Stimulated activated CD8-positive, alpha-beta memory T cell treated with anti-CD3 and anti-CD28 coated beads, Interleukin-12 subunit alpha, Interleukin-12 subunit beta, amount 100 ng/mL, for 24 hours (primary cell): ENCODE data around the gene KCTD21.

Source experiments
- DNase-seq: peaks from one replicate; pipeline ENCODE4 v3.0.0-alpha.2; 2020; ENCODE audit errors: extremely low read depth

Gene KCTD21

DNA sequence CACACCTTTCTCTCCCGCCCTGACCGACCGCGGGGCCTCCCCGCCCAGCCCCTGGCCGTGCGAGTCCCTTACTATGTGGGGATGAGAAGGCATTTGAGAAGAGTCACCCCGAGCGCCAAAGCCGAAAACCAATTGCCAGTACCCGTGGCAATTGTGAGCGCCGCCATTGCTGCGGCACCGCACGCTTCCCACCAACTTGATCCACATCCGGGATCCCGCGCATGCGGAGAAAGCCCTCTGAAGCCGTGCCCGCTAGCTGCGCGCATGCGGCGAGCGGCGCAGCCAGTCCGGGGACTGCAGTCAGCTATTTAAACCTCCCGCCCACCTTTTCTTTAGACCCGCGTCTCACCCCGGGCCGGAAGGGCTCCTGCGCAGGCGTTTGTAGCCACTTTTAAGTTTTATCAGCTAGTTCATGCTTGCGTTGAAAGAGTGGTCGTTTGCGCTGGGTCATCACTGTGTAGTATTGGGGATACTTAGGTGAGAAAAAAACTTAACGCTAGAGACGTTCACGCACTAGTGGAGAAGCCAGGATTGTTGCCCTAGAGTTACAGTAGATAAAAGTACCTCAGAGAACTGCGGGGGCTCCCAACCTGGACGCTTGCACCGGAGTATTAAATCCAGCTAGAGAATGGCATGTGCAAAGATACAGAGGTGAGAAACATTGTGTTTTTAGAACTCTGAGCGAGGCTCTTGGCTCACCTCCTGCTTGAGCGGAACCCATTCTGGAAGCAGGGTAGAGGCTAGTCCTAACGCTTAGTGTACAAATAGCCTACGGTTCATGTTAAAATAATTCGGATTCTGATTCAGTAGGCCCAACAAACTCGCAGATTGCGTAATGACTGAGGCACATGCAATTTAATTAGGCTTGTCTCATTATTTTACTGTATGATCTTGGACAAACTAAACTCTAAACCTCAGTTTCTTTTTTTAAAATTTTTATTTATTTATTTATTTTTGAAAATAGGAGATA, 48.7 kb downstream of the KCTD21 start, which contains the start of gene ALG8:
Gene ALG8 (minus strand): TSS at position 205 of the 970 bp plus-strand sequence. CDS start 38 bp downstream, at position 167.
- DNase-seq = peak; percentile 95

DNA sequence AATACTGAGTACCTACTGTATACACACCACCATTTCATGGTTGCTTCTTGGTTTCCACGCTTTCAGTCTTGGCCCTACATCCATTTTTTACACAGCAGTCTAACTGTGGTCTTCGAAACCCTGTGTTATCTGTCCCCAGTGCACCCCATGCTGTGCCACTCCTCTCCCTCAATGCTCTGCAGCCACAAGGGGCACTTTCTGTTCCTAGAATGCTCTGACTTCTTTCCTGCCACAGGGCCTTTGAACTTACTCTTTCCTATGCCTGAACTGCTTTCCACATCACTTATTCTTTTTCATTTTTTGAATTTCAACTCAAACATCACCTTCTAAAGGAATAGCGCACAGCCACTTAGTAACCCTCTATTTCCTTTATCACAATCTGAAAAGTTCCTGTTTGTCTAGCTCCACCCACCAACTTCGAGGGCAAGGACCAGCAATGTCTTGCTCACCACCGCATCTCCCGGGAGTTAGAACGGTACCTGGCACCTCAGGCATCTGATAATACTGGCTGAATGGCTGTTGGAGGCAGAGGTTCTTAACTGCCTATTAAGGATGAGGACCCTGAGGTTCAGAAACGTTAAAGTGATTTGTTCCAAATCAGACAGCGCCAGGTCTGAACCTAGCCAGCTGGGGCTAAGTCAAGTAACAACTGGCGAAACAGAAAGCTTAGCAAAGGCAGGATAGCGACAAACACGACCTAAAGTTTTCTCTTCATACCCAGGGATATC, 49.6 kb downstream of the KCTD21 start:
- DNase-seq = peak; percentile 5

GRCh38 chr11:78138291-78138690, 50.1 kb downstream of the KCTD21 start:
- no peak for DNase-seq

GRCh38 chr11:78132475-78132874, 56.0 kb downstream of the KCTD21 start:
- no peak for DNase-seq

- DNase-seq = no peak
Measured at GRCh38 chr11:78131956-78132355, 56.5 kb downstream of the KCTD21 start.

DNA sequence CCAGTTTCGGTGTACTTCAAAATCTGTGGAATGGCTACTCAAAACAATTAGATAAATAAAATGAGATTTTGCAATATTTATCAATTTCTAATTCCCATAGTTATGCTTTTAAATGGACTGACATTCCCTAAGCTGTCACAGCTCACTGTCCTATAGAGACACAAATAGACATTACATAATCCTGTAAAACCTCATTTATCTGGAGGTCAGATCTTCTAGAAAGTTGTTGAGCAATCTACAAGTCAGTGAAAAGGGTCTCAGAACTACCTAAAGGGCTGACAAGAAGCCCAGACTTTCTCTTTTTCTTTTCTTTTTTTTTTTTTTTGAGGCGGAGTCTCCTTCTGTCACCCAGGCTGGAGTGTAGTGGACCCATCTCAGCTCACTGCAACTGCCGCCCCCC, 61.0 kb downstream of the KCTD21 start:
- no peak for DNase-seq
